Stimulated activated CD4-positive, alpha-beta T cell treated with anti-CD3 and anti-CD28 coated beads, Interleukin-12 subunit alpha, Interleukin-12 subunit beta, amount 100 ng/mL, for 48 hours (primary cell): ENCODE results near the gene TSPAN16.
A peak's percentile ranks its signal among the peaks of the same experiment; 100 is the strongest.
"Not testable (repeated sequence)": the region's sequence is repeated elsewhere in the genome, so short reads cannot be mapped to it uniquely, and the experiment has no call there.

Experiments
- DNase-seq, 3 donors: peaks; one replicate each; pipeline ENCODE4 v3.0.0-alpha.2; 2020; ENCODE audit warnings: low read depth in 2 of 3, low spot score in 1 of 3

The TSPAN16 gene

GRCh38 chr19:11340099-11340467, 44.1 kb downstream of the TSPAN16 start:
- DNase-seq, result not testable (repeated sequence)

- no peak for DNase-seq
Observed at GRCh38 chr19:11342429-11342828, 46.5 kb downstream of the TSPAN16 start.

DNA sequence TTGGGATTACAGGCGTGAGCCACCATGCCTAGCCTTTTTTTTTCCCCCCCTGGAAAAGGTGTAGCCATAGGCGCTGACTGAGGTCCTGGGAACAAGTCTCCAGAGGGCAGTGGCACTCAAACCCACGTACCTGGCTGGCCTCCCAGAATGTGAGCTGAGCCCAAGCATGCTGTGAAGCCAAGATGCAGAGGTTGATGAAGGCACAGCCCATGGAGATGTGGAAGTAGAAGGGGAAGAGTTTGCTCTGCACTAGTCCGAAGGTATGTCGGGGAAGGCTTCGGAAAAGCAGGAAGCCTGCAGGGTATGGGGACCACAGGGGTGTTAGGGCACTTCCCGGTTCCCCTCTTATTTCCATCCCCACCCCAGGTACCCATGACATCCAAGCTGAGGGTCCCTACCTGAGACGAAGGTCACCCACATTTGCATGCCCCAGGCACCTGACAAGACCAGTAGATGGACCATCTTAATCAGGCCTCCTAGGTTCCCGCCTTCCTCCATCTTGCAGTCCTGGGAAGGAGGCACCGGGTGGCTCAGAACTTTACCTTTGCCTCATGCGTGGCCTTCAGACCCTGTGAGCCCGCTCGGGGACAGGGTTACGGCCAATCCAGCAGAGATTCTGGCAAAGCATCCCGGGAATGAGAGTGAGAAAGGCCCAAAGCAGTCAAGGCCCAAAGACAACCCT, 49.3 kb downstream of the TSPAN16 start:
- DNase-seq, result no peak

DNA sequence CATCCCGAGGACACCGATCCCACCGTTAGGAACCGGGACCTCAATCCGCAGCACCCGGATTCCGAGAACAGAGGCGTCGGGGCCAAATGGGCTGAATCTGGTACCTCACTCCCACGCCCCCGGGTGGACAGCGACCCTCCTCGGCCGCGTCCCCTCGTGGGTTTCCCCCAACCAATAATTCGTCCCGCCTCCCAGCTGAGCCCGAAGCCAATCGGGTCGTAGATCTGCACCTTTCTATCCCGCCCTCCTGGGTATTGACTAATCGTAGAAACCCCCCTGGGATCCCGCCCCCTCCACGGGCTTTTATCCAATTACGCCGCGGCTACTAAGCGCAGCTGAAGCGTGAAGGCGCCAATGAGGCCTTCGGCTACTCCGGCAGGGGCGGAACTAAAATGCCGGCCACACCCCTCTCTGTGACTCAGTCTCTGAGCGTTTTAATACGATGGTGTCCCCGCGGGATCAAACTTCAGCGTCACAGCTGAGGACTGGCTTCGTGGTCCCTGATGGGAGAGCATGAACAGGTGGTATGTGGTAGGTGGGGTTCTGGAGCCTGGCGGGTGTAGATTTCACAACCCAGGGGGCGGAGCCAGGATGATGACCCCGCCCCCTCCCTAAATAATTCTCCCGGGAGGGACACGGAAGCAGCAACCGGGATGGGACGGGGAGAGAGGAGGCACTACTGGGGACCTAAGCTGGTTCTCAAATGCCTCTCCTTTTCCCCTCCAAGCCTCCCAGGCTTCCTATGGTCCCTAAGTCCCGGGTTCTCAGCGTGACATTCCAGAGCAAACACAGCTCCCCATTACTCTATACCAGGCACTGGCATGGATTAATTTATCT, 50.4 kb downstream of the TSPAN16 start, which contains the start of the genes CCDC159 and TMEM205:
Gene CCDC159, plus strand, starts transcription at position 416 of the 837 bp plus-strand sequence. Its CDS starts 88 bp downstream, at position 504.
Gene TMEM205, minus strand, starts transcription at position 165 of the 837 bp plus-strand sequence. CDS start 649 bp downstream, outside the sequence.
- peak; percentile 97 to 98 (median 98) for DNase-seq

GRCh38 chr19:11347546-11348039, 51.6 kb downstream of the TSPAN16 start:
- no peak for DNase-seq

- no peak for DNase-seq
Observed at GRCh38 chr19:11349171-11349570, 53.2 kb downstream of the TSPAN16 start.

DNA sequence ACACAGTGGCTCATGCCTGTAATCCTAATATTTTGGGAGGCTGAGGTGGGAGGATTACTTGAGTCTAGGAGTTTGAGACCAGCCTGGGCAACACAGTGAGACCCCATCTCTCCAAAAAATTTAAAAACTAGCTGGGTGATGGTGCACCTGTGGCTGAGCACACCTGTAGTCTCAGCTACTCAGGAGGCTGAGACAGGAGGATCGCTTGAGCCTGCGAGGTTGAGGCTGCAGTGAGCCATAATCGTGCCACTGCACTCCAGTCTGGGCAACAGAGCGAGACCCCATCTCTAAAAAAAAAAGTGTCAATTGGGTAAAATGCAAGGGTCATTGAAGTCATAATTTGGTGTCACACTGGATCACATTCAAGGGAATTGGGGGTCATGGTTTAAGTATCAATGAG, 58.1 kb downstream of the TSPAN16 start:
- DNase-seq, result not testable (repeated sequence)

DNA sequence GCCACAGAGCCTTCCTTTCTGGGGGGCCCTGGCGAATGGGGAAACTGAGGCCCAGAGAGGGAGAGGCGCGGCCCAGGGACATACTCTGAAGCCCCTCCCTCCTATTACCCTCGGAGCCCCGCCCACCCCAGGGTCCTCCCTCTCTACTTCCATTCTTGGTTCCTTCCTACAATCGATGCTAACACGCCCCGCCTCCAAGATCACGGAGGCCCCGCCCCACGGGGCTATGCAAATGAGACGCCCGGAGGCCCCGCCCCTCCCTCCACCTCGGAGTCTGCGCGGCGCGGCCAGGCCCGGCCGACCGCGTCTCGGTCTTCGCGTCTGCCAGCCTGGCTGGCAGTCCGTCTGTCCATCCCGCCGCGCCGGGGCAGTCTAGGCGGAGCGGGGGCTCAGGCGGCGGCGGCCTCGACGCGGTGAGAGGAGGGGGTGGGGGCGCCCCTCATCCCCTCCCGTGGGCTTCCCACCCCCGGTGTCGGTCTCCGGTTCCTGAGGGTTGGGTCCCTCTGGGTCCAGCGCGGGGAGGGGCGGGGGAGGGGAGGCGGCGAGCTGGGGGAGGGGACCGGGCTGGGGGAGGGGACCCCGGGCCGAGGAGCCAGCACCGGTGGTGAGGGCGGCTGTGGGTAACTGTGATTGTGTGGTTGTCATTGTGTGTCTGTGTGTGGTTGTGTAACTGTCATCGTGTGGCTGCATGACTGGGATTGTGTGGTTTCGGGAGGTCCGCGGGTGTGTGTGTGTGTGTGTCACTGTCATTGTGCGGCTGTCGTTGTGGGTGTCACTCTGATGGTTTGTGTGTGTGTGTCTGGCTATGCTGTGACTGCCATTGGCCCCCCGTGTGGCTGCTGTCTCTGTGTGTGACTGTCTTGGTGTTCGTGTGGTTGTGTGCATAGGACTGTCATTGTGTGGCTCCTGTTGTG, 59.5 kb downstream of the TSPAN16 start, which contains the start of gene PLPPR2:
Gene PLPPR2, plus strand, starts transcription at position 273 of the 914 bp plus-strand sequence. CDS start 2,242 bp downstream, outside the sequence.
- peak; percentile 81 to 90 (median 81) for DNase-seq

DNA sequence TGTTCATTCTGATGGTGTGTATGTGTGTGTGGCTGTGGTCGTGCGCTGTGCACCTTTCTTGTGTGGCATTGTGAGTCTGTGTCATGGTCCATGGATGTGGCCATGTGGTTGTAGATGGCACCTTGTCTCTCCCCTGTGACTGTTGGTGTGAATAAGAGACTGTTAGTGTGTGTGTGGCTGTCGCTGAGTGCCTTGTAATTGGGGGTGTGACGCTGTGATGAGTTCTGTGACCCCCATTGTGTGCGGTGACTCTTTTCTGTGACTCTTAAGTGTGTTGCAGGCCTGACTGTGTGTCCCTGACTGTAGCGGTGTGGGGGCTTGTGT, 60.1 kb downstream of the TSPAN16 start:
- DNase-seq, result no peak

- DNase-seq, result no peak
Observed at GRCh38 chr19:11356676-11357550, 61.0 kb downstream of the TSPAN16 start.

GRCh38 chr19:11359421-11359820, 63.5 kb downstream of the TSPAN16 start:
- DNase-seq, result no peak

- DNase-seq, result no peak
Observed at GRCh38 chr19:11361037-11361770, 65.2 kb downstream of the TSPAN16 start.

GRCh38 chr19:11361771-11362731, 66.1 kb downstream of the TSPAN16 start:
- no peak for DNase-seq

- no peak for DNase-seq
Observed at GRCh38 chr19:11363881-11364280, 67.9 kb downstream of the TSPAN16 start.

GRCh38 chr19:11364296-11364904, 68.4 kb downstream of the TSPAN16 start:
- no peak for DNase-seq

- no peak for DNase-seq
Observed at GRCh38 chr19:11364935-11365334, 69.0 kb downstream of the TSPAN16 start.
